DMS114 treated with DMSO at 0.1 percent for 48 hours (cell line): ENCODE data around the gene NTN1.

Source experiments
- DNase-seq: peaks from one replicate; lab custom pipeline; 2025; ENCODE audit not compliant: unreplicated experiment; lab: John Stamatoyannopoulos, UW

NTN1 gene

GRCh38 chr17:9266697-9267117, 245.4 kb downstream of the NTN1 start:
- no peak for DNase-seq

GRCh38 chr17:9268546-9268945, 247.2 kb downstream of the NTN1 start:
- DNase-seq = no peak

- DNase-seq = no peak
Measured at GRCh38 chr17:9269350-9270035, 248.2 kb downstream of the NTN1 start.

- no peak for DNase-seq
Measured at GRCh38 chr17:9270921-9271320, 249.6 kb downstream of the NTN1 start.

GRCh38 chr17:9271989-9272388, 250.7 kb downstream of the NTN1 start:
- DNase-seq = no peak

GRCh38 chr17:9272501-9273200, 251.3 kb downstream of the NTN1 start:
- DNase-seq = no peak

- no peak for DNase-seq
Measured at GRCh38 chr17:9273428-9274391, 252.4 kb downstream of the NTN1 start.

- DNase-seq = no peak
Measured at GRCh38 chr17:9274973-9275372, 253.7 kb downstream of the NTN1 start.

- DNase-seq = no peak
Measured at GRCh38 chr17:9279893-9280292, 258.6 kb downstream of the NTN1 start.

GRCh38 chr17:9283909-9284308, 262.6 kb downstream of the NTN1 start:
- DNase-seq = no peak

- no peak for DNase-seq
Measured at GRCh38 chr17:9284884-9285283, 263.6 kb downstream of the NTN1 start.

GRCh38 chr17:9285602-9286427, 264.5 kb downstream of the NTN1 start:
- no peak for DNase-seq

GRCh38 chr17:9286434-9286833, 265.1 kb downstream of the NTN1 start:
- DNase-seq = no peak

GRCh38 chr17:9287306-9287705, 266.0 kb downstream of the NTN1 start:
- no peak for DNase-seq

GRCh38 chr17:9290226-9290613, 268.9 kb downstream of the NTN1 start:
- DNase-seq = no peak

- no peak for DNase-seq
Measured at GRCh38 chr17:9291912-9292560, 270.7 kb downstream of the NTN1 start.

- DNase-seq = no peak
Measured at GRCh38 chr17:9292561-9292941, 271.2 kb downstream of the NTN1 start.
